Measurements from ENCODE around the gene GOLGA6L7.
"Not testable (repeated sequence)": the region's sequence is repeated elsewhere in the genome, so short reads cannot be mapped to it uniquely, and the experiment has no call there.

DNA sequence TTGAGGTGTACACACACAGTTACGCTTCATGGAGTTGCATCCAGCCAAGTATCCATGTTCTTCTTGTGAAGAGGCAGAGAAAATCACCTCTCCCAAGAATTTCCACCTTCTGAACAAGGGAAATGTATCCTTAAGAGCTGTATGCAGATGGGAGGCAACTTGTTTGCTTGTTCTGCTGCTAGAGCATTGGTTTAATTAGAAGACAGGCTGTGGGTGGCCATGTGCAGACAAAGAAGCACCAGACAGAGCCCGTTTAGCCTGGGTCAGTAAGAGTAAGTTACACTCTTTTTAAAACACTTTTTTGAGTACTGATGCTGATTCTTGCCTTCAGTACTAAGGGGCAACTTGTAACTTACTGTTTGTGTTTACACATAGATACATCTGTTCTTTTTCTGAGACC, 50.2 kb downstream of the GOLGA6L7 start:
- TF ChIP-seq EZH2 (IDR thresholded peaks at IDR 0.05; ENCODE audit: borderline replicate concordance, insufficient read depth, low read length, poor library complexity, severe bottlenecking); RAD21 (conservative IDR thresholded peaks at IDR 0.05); TAF1 (IDR thresholded peaks at IDR 0.05; ENCODE audit: low read depth): not testable (repeated sequence)
- TF ChIP-seq, protein P1, sequence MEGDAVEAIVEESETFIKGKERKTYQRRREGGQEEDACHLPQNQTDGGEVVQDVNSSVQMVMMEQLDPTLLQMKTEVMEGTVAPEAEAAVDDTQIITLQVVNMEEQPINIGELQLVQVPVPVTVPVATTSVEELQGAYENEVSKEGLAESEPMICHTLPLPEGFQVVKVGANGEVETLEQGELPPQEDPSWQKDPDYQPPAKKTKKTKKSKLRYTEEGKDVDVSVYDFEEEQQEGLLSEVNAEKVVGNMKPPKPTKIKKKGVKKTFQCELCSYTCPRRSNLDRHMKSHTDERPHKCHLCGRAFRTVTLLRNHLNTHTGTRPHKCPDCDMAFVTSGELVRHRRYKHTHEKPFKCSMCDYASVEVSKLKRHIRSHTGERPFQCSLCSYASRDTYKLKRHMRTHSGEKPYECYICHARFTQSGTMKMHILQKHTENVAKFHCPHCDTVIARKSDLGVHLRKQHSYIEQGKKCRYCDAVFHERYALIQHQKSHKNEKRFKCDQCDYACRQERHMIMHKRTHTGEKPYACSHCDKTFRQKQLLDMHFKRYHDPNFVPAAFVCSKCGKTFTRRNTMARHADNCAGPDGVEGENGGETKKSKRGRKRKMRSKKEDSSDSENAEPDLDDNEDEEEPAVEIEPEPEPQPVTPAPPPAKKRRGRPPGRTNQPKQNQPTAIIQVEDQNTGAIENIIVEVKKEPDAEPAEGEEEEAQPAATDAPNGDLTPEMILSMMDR (IDR thresholded peaks at IDR 0.05; ENCODE audit: poor library complexity, severe bottlenecking): not testable (repeated sequence)
